Hematopoietic multipotent progenitor cell treated with erythropoietin and hydrocortisone succinate and interleukin-3 and kit ligand, for 8 days (in vitro differentiated cells): ENCODE data around the gene CERS6.
A peak's percentile ranks its signal among the peaks of the same experiment; 100 is the strongest.

Experiments used
- DNase-seq: peaks from one replicate; pipeline ENCODE4 v3.0.0-alpha.2; 2015

The CERS6 gene

DNA sequence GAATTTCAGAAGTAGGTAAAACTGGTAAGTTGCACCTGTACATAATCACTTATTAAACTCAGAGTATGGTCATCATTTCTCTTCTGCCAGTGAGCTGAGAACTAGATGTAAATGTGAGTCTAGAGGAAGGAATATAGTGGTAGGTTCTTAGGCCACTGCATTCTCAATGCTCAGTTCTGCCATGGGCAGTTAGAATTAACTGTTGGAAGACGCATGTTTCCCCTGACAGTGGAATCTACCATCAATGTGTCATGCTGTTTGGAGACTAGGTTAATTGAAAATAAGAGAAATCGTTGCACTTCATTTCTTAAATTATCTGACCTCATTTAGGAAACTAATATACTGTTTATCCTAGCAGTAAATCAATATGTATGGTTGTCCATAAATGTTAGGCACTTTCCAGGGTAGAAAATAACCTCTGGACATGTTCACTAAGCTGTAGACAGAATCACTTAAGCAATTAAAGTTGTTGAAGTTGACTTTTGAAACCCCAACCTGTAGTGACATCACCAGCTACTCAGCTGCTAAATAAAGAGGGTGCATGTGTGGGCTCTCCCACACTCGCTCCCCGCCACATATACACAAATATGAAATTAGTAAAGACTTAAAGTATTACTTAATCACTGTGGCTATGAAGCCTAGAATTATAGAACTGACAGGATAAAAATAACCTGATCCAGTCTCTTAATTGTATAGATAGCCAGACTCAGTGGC lies 254.8 kb downstream of the CERS6 start:
- DNase-seq, result no peak

DNA sequence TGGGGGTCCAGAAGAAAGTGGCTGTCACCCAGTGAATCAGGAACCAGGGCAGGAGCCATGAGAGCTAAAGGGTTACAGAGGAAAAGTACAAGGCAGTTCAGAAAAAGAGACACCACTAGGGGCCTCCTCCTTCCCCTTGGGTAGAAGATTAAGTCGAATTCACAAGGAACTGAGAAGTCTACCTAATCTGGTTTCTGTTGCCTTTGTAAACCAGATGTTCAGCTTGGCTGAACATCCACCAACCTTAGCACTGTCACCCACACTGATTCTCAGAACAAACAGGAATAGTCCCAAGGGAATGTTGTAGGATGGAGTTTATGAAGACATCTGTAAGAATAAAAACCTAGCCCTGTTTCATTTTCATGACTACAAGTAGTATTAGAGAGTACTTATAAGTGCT lies 256.0 kb downstream of the CERS6 start:
- DNase-seq, result peak; percentile 25

DNA sequence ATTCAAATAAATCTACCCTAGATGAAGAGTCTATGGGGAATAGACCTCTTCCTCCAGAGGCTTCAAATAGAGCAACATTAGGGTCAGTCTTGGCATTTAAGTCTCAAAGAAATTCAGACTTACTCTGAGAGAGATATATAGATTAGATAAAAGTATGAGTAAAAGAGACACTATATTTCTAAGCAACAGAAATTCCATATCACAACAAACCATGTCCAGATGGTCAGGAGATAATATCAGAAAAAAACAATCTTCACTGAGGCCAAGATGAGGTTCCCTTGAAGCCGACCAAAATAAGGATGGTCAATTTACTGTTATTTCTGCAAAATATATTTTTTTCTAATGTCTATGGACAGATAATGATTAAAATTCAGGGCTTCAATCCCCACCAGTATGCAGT lies 257.3 kb downstream of the CERS6 start:
- DNase-seq, result peak; percentile 30

GRCh38 chr2:168715849-168716248 lies 259.8 kb downstream of the CERS6 start:
- no peak for DNase-seq

- no peak for DNase-seq
Observed at GRCh38 chr2:168716839-168717238, 260.8 kb downstream of the CERS6 start.

DNA sequence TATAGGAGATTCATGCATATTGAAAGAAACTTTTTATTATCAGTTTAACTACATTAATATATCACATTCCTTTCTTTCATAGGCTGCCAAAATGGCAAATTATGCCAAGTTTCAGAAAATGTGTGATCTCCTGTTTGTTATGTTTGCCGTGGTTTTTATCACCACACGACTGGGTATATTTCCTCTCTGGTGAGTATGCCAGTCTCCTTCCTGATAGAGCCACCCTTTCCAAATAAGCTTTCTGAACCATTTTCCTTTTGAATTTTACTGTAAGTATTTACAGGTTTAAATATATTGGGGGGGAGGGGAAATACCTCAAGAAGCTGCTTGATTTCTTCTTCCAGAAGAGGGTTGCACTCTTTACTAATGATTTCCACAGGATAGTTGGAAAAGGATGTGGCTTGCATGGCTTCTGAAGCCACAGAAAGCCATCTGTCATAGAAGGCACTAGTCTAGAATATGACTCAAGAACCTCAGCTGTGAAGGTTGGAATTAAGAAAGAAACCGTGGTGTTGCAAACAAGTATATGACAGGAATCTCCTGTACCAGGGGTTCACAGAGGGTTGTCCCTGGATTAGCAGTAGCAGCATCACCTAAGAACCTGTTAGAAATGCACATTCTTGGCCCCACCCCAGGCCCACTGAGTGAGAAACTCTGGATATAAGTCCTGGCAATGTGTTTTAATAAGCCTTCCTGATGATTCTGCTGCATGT lies 261.9 kb downstream of the CERS6 start:
- no peak for DNase-seq

DNA sequence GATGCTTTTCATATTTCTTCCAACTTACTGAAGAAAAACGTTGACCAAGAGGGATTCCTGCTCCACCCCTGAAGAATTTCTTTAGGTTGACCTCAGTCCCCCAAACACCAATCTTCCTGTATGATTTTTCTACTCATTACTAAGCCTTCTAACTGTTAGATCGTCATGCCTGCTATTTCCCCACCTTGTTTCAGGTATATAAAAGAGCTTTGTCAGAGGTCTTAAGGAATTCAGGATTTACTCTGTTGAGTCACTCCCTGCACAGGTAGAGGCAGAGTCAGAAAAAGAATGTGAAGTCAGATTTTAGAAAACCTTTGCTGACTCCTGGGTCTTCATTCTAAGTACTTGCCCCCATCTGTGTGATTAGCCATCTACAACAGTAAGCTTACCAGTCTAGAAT lies 262.6 kb downstream of the CERS6 start:
- DNase-seq, result no peak

DNA sequence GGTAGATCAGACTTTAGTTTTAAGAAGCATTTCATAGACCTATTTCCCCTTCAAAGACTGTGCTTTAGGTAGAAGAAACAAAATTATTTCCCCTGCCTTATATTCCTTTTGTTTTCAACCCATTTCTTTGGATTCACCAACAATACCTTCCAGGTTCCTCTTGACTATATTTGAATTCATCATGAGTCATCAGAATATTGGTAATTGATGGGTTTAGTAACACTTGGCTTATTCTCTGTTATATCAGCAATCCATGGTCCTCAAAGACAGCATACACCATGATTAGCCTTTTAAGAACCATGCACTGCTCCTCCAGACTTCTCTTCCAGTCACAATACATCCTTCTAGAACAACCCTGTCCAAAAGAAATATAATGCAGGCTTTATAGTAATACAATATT lies 263.4 kb downstream of the CERS6 start:
- DNase-seq, result no peak

- DNase-seq, result no peak
Observed at GRCh38 chr2:168722592-168722991, 266.5 kb downstream of the CERS6 start.

DNA sequence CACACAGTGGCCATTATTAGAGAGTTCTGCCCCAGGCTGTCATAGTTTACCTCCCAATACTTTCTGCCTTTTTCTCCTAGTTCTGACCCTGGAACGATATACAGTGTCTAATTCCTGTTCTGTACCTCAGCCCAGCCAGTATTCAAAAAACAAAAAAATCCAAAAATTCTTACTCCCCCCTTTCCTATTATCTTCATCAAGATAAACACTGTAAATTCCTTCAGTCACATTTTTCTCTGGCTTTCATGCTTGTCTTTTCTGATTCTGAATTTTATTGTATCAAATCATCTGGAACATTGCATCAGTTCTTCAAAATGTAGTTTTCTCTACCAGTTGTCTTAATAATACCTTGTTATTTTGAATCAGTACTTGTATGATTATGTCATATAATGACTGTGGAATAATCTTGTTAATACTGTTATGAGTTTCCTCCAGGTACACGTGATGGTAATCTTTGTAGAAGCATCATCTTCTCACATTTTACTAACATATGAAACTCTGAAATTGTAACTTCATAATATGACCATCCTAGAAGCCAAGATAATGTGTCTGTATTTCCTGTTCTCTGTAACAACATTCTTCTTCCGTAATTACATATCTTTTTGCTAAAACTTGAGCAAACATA lies 267.3 kb downstream of the CERS6 start:
- DNase-seq, result no peak

GRCh38 chr2:168726375-168726774 lies 270.3 kb downstream of the CERS6 start:
- DNase-seq, result no peak

GRCh38 chr2:168727904-168728470 lies 271.9 kb downstream of the CERS6 start:
- DNase-seq, result no peak

GRCh38 chr2:168729455-168729854 lies 273.4 kb downstream of the CERS6 start:
- no peak for DNase-seq

- no peak for DNase-seq
Observed at GRCh38 chr2:168730344-168730743, 274.3 kb downstream of the CERS6 start.

DNA sequence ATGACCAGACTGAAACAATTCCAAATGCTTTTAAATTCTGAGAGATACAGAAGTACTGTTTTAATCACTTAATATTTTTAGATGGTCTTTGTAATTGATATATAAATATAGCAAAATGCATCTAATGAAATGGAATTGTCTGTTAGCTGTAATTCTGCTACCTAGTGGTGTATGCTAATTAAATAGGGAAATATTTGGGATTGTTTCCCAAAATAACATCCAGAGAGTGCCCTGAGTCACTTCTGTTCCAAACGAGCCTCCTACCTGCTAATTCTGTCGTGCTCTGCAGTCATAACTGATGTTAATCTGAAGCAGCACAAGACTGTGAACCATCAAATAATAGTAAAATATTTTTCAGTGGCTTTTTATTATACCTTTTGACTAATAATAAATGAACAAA lies 274.9 kb downstream of the CERS6 start:
- DNase-seq, result no peak

DNA sequence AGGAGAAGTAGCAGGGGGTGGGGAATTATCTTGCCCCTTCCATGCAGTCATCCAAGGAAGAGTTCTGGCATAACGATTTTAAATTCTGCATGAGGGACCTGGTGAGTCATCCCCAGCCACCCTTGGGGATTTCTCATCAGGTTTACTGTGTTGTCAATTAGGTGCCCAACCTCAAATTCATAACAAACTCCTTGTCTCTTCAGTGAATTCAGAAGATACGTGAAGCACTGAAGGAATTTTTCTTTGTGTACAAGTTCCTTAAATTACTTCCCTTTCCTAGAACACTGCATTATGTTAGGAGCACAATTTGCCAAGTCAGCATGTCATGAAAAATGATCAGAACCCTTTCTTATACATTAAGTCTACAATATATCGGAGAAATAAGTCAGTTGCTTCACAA lies 275.5 kb downstream of the CERS6 start:
- DNase-seq, result no peak

DNA sequence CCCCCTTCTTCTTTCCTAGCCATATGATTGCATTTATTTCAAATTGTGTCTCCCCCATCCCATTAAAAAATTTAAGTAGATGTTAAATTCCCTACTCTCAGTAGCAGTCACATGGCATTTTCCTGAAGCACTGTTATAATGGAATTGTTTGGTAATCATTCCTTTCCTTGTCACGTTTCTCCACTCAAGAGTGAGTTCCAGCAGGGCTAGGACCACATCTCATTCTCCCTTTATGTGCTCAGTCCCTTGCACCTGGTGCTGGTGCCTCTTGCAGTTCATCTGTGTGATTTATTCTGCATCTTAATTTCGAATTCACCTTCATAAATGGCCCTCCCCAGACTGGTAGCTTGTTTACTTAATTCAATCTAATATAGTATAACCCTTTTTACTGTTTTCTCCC lies 276.0 kb downstream of the CERS6 start:
- DNase-seq, result no peak

GRCh38 chr2:168732506-168732905 lies 276.4 kb downstream of the CERS6 start:
- DNase-seq, result no peak

GRCh38 chr2:168734199-168734760 lies 278.2 kb downstream of the CERS6 start:
- no peak for DNase-seq

DNA sequence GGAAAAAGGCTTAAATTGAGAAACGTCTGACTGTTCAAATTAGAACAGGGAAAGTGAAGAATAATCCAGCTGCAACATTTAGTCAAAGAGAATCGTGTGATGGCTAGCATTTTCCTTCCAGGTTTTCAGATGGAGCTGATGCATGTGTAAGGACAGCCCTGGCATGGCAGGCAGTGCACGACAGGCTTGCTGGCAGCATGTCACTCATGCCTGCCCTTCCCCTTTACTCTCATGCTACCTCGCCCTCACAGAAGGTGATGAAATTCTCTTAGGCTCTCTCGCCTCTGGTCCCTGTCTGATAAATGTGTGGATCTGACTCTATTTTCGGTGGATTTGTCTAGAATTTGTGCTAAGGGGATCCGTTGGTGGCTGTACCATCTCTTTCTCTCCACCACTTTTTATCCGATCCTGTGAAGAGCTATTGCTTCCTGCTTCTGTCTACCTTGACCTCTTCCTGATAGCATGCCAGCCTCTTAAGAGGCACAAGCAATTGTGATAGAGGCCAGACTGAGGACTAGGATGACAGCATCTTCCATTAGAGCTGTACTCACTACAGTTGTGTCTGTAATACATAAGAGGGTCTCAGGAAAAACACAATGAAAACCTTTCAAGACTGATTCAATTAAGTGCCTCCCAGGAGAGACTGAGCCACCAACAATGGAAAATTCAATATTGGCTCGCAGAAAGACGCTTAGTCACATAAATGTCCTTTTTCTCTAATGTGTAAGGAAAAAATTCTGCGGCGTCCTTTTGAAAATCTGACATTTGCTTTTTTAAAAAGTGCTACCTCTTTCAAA lies 280.8 kb downstream of the CERS6 start:
- no peak for DNase-seq

DNA sequence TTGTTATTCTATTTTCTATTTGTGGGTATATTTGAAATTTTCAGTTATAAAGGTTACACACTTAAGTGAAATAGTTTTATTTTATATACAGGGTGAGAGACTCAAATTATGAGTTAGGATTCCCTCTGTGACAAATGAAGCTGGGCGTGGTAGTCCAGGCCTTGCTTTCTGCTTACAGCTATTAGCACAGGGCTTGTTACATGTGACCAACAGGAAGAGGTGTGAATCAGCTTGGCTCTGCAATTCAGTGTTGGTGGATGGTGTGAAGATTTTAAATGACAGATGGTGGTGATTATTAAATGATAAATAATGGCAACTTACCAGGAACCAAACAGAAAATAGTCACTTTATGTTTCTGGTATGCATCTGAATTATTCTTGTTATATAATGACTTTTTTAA lies 282.0 kb downstream of the CERS6 start:
- peak; percentile 20 for DNase-seq

DNA sequence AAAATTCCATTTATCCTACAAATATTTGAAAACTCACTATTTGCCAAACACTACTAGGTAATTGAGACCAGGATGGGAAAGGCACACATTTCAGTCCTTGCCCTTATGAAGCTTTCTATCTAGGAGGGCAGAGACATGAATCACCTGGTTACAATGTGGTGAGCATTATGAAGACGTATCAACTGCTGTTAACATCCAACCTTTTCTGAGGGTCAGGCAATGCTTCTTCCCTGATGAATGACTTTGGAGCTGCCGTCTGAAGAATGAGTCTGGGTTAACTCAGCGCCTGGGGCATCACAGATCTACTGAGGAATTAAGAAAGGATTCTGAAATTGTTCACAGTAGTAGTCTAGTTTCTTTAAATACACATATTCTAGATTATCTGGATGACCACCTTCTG lies 284.3 kb downstream of the CERS6 start:
- no peak for DNase-seq

DNA sequence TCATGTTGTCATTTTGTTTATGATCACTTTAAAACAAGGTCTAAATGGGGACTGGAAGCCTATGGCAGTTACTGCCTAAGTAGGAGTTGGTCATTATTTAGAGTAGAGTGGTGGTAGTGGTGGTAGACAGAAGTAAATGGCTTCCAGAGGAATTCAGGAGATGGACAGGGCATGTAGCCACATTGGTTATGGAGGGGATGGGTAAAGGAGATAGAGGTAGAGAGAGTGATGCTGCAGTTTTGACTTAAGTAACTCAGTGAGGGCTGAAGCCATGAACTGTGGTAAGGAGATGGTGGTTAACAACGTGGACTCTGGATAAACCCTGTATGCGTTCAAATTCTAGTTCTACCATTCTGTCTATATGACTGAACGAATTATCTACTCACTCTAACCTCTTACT lies 284.7 kb downstream of the CERS6 start:
- no peak for DNase-seq
